ENCODE data around the gene CDC45. TPM values are rescaled to one million over a fixed set of nuclear protein-coding genes. Genes with fewer than 3 reads are reported as not detected.

Gene CDC45
- total RNA-seq, 1 donor from 2014 or later: 3.9 TPM

DNA sequence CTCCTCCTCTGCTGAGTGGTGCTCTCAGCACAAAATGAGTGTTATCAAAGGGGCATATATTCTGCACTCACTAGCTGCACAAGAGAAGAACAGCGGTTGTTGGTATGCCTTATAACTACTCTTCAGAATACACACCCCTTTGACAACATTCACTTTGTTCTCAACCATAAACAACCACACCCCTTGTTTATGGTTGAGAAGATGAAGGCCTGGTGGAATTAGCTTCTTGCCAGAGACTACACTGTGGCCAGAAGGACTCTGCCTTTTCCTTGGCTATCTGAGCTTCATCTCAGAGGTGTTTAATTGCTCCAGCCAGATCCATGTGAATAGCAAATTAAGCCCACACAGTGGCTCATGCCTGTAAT lies 89.5 kb downstream of the CDC45 start:
- ATAC-seq (ENCODE audit: low read depth): no peak
- H3K9me3 Mint-ChIP-seq: no peaks in the 10 kb centered on the region
- H3K4me3 Mint-ChIP-seq: no peak overlapping the region
- H3K27me3 Mint-ChIP-seq: peaks cover 15% of the 10 kb centered on the region
- H3K4me1 Mint-ChIP-seq: no peaks in the 10 kb centered on the region
- intact Hi-C loops (cut with micrococcal nuclease): no loop called here
- POLR2A ChIA-PET: no interaction called here
- CTCF ChIA-PET: no interaction called here
- no peak overlapping the region for H3K27ac Mint-ChIP-seq
- no peak for DNase-seq
- H3K36me3 Mint-ChIP-seq (ENCODE audit: low read depth): no peaks in the 10 kb centered on the region
- TF ChIP-seq CTCF (IDR thresholded peaks at IDR 0.05): no peak

DNA sequence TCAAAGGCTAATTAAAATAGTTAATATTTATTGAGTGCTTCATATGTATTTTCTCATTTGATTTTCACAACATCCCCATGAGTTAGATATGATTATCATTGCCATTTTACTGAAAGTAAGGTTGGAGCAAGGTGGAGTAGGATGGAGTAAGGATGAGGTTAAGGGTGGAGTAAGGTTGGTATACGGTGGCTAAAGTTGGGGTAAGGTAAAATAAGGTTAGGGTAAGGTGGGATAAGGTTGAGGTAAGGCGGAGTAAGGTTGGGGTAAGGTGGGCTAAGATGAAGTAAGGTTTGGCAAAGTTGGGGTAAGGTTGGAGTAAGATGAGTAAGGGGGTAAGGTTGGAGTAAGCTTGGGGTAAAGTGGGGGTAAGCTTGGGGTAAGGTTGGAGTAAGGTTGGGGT lies 90.3 kb downstream of the CDC45 start:
- no peak overlapping the region for H3K4me3 Mint-ChIP-seq
- H3K9me3 Mint-ChIP-seq: no peaks in the 10 kb centered on the region
- POLR2A ChIA-PET: no interaction called here
- TF ChIP-seq CTCF (IDR thresholded peaks at IDR 0.05): no peak
- no peak for ATAC-seq (ENCODE audit: low read depth)
- no peaks in the 10 kb centered on the region for H3K36me3 Mint-ChIP-seq (ENCODE audit: low read depth)
- DNase-seq: no peak
- no peaks in the 10 kb centered on the region for H3K4me1 Mint-ChIP-seq
- intact Hi-C loops (cut with micrococcal nuclease): no loop called here
- CTCF ChIA-PET: no interaction called here
- H3K27ac Mint-ChIP-seq: no peak overlapping the region
- peaks cover 17% of the 10 kb centered on the region for H3K27me3 Mint-ChIP-seq

Other genes starting within 250 kb of the CDC45 start
- 2.7 and 5.0 TPM in 2 replicates for gene CLTCL1, start 188.2 kb upstream of the CDC45 start, total RNA-seq
- 29.7 and 32.7 TPM in 2 replicates for gene HIRA, start 48.2 kb upstream of the CDC45 start, total RNA-seq
- 24.0 and 24.3 TPM in 2 replicates for gene MRPL40, start 47.4 kb upstream of the CDC45 start, total RNA-seq
- gene C22orf39, start 32.2 kb upstream of the CDC45 start, total RNA-seq: 35.7 and 43.0 TPM in 2 replicates
- 54.4 and 65.3 TPM in 2 replicates for gene UFD1, start 727 bp upstream of the CDC45 start, total RNA-seq
- not detected in 2 replicates for gene CLDN5, start 44.5 kb downstream of the CDC45 start, total RNA-seq
- gene SEPTIN5, start 234.6 kb downstream of the CDC45 start, total RNA-seq: not detected in 2 replicates
- not detected in 2 replicates for gene GP1BB, start 243.6 kb downstream of the CDC45 start, total RNA-seq

All from activated B cell treated with CpG ODN at 0.5 μM for 24 hours (primary cell).